MM.1S (cell line): ENCODE measurements around the gene PPM1H.
A peak's percentile ranks its signal among the peaks of the same experiment; 100 is the strongest.

ENCODE experiments used
- DNase-seq: peaks from one replicate; pipeline ENCODE4 v3.0.0-alpha.2; 2015
- H2AFZ ChIP-seq: fragments of 300-600 bp; sonication (generic); 2 replicates; pipeline ENCODE4 v1.6.0; 2016; ENCODE audit warnings: antibody characterized with exemption, low read length
- H3F3A ChIP-seq: fragments of 300-600 bp; sonication (generic); 2 replicates; pipeline ENCODE4 v1.6.1; 2016; ENCODE audit warnings: mild to moderate bottlenecking, antibody characterized with exemption, low read length, moderate library complexity, mixed read lengths; ENCODE audit not compliant: insufficient read depth
- H3K27ac ChIP-seq: fragments of 300-600 bp; sonication (generic); 2 replicates; pipeline ENCODE4 v1.5.1; 2016; ENCODE audit warnings: mild to moderate bottlenecking, low read length
- H3K27me3 ChIP-seq: fragments of 300-600 bp; sonication (generic); replicated peaks from 2 replicates; pipeline ENCODE4 v1.6.0; 2016; ENCODE audit warnings: low read length; ENCODE audit not compliant: insufficient read depth
- H3K36me3 ChIP-seq: fragments of 300-600 bp; sonication (generic); replicated peaks from 2 replicates; pipeline ENCODE4 v1.6.1; 2016; ENCODE audit warnings: mild to moderate bottlenecking, low read length, mixed read lengths; ENCODE audit not compliant: insufficient read depth
- H3K4me1 ChIP-seq: fragments of 300-600 bp; sonication (generic); 2 replicates; pipeline ENCODE4 v1.6.1; 2016; ENCODE audit warnings: low read length, mixed read lengths
- H3K4me2 ChIP-seq: fragments of 300-600 bp; sonication (generic); 2 replicates; pipeline ENCODE4 v1.6.0; 2016; ENCODE audit warnings: low read depth, low read length
- H3K4me3 ChIP-seq: fragments of 300-600 bp; sonication (generic); 2 replicates; pipeline ENCODE4 v1.5.1; 2016; ENCODE audit warnings: low read length, mixed read lengths
- H3K79me2 ChIP-seq: fragments of 300-600 bp; sonication (generic); 2 replicates; pipeline ENCODE4 v1.6.1; 2016; ENCODE audit warnings: mixed run types, low read length, mixed read lengths
- H3K9ac ChIP-seq: fragments of 300-600 bp; sonication (generic); 2 replicates; pipeline ENCODE4 v1.6.1; 2016; ENCODE audit warnings: low read length, mixed read lengths
- H3K9me2 ChIP-seq: fragments of 300-600 bp; sonication (generic); replicated peaks from 2 replicates; pipeline ENCODE4 v1.6.1; 2016; ENCODE audit warnings: mild to moderate bottlenecking, low read length, mixed read lengths; ENCODE audit not compliant: insufficient read depth
- H3K9me3 ChIP-seq: fragments of 300-600 bp; sonication (generic); replicated peaks from 2 replicates; pipeline ENCODE4 v1.6.1; 2016; ENCODE audit warnings: mild to moderate bottlenecking, low read length, mixed read lengths; ENCODE audit not compliant: insufficient read depth
- H4K20me1 ChIP-seq: fragments of 300-600 bp; sonication (generic); 2 replicates; pipeline ENCODE4 v1.6.1; 2016; ENCODE audit warnings: mild to moderate bottlenecking, low read length, moderate library complexity, mixed read lengths; ENCODE audit not compliant: insufficient read depth
- CTCF ChIP-seq: fragments of 300-600 bp; sonication (generic); IDR thresholded peaks from 2 replicates; pipeline ENCODE4 v1.5.1; 2016; ENCODE audit warnings: antibody characterized with exemption, low read length, mixed read lengths
- EZH2 ChIP-seq: fragments of 300-600 bp; sonication (generic); optimal IDR thresholded peaks from 2 replicates; pipeline ENCODE3; 2017; ENCODE audit warnings: low read depth, mild to moderate bottlenecking, antibody characterized with exemption, low read length, mixed read lengths
- EZH2phosphoT487 ChIP-seq: fragments of 300-600 bp; sonication (generic); IDR thresholded peaks from 2 replicates; pipeline ENCODE4 v1.6.1; 2018; ENCODE audit warnings: antibody characterized with exemption, low read length

Gene PPM1H

GRCh38 chr12:62744551-62744950, 190.4 kb downstream of the PPM1H start:
- Histone ChIP-seq H2AFZ (no peak overlapping the region), H3K4me1 (no peaks in the 10 kb centered on the region), H3K9ac (no peak overlapping the region), H3K79me2 (no peaks in the 10 kb centered on the region), H3K27me3 (no peaks in the 10 kb centered on the region), H3K4me2 (no peak overlapping the region), H3K27ac (no peak overlapping the region), H3F3A (no peaks in the 10 kb centered on the region), H4K20me1 (no peaks in the 10 kb centered on the region), H3K4me3 (no peak overlapping the region), H3K9me2 (no peaks in the 10 kb centered on the region), H3K36me3 (no peaks in the 10 kb centered on the region), H3K9me3 (no peaks in the 10 kb centered on the region)
- TF ChIP-seq EZH2phosphoT487 (no peak), EZH2 (no peak), CTCF (no peak)
- no peak for DNase-seq

- no peaks in the 10 kb centered on the region for H3K36me3 ChIP-seq
- no peaks in the 10 kb centered on the region for H3K27me3 ChIP-seq
- H3K9me2 ChIP-seq: no peaks in the 10 kb centered on the region
- H3F3A ChIP-seq: no peaks in the 10 kb centered on the region
- H3K27ac ChIP-seq: no peak overlapping the region
- DNase-seq: no peak
- no peak overlapping the region for H3K4me3 ChIP-seq
- no peaks in the 10 kb centered on the region for H3K79me2 ChIP-seq
- H3K9ac ChIP-seq: no peak overlapping the region
- H3K9me3 ChIP-seq: no peaks in the 10 kb centered on the region
- no peaks in the 10 kb centered on the region for H3K4me1 ChIP-seq
- TF ChIP-seq EZH2phosphoT487 (no peak), EZH2 (no peak), CTCF (no peak)
- peak overlapping the region; percentile 32 for H3K4me2 ChIP-seq
- no peak overlapping the region for H2AFZ ChIP-seq
- no peaks in the 10 kb centered on the region for H4K20me1 ChIP-seq
These were observed 195.5 kb downstream of the PPM1H start for GRCh38 chr12:62739266-62740015.

GRCh38 chr12:62738616-62739015, 196.3 kb downstream of the PPM1H start:
- no peak overlapping the region for H3K4me2 ChIP-seq
- no peaks in the 10 kb centered on the region for H3K9me3 ChIP-seq
- no peaks in the 10 kb centered on the region for H3K36me3 ChIP-seq
- H3K27me3 ChIP-seq: no peaks in the 10 kb centered on the region
- TF ChIP-seq EZH2 (no peak), CTCF (no peak), EZH2phosphoT487 (no peak)
- no peaks in the 10 kb centered on the region for H4K20me1 ChIP-seq
- no peak for DNase-seq
- H3K27ac ChIP-seq: no peak overlapping the region
- no peak overlapping the region for H3K9ac ChIP-seq
- H2AFZ ChIP-seq: no peak overlapping the region
- H3K4me1 ChIP-seq: no peaks in the 10 kb centered on the region
- no peaks in the 10 kb centered on the region for H3K79me2 ChIP-seq
- H3K9me2 ChIP-seq: no peaks in the 10 kb centered on the region
- no peaks in the 10 kb centered on the region for H3F3A ChIP-seq
- H3K4me3 ChIP-seq: no peak overlapping the region
